ENCODE measurements around the gene AMHR2. TPM values are rescaled to one million over a fixed set of nuclear protein-coding genes. Genes with fewer than 3 reads are reported as not detected.

AMHR2 gene
- total RNA-seq, 1 donor from 2014 or later, result not detected

DNA sequence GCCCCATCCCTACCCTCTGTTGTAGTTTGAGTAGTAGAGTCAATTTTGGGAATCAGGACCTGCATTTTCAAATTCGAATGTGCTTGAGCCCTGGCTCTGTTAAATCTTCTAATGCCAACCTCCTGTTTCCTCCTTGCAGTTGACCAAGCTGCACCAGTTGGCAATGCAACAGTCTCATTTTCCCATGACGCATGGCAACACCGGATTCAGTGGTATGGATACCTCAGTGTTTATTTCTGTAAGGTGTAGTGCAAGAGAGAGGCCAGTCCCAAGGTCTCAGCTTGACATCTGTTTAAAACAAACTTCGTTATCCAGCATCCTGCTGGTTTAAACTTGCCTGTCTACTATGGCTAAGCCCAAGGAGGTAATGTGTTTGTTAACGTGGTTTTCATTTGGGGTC lies 43.4 kb downstream of the AMHR2 start:
- peaks cover 38% of the 10 kb centered on the region for H3K36me3 Mint-ChIP-seq (ENCODE audit: low read depth, unreplicated experiment)
- peak overlapping the region; percentile 62 for H3K27ac Mint-ChIP-seq (ENCODE audit: unreplicated experiment)
- TF ChIP-seq CTCF (IDR thresholded peaks at IDR 0.05; ENCODE audit: insufficient read depth, low read depth, low read length) (no peak), EZH2 (IDR thresholded peaks at IDR 0.05; ENCODE audit: insufficient read depth, low read length) (no peak)
- H3K9me3 ChIP-seq (ENCODE audit: insufficient read depth, low read depth, low read length), result no peaks in the 10 kb centered on the region
- H3K4me1 Mint-ChIP-seq (ENCODE audit: low read depth, unreplicated experiment), result peaks cover 43% of the 10 kb centered on the region
- no peaks in the 10 kb centered on the region for H3K9me3 Mint-ChIP-seq (ENCODE audit: unreplicated experiment)
- peak overlapping the region; percentile 51 for H3K4me3 Mint-ChIP-seq (ENCODE audit: unreplicated experiment)
- no peak overlapping the region for H3K4me2 ChIP-seq (ENCODE audit: low read length)
- no peak overlapping the region for H2AFZ ChIP-seq (ENCODE audit: low read depth, low read length)
- H3K4me1 ChIP-seq (ENCODE audit: insufficient read depth, low read length), result no peaks in the 10 kb centered on the region
- H3K36me3 ChIP-seq (ENCODE audit: insufficient read depth, low read length), result peaks cover 89% of the 10 kb centered on the region
- H3K27ac ChIP-seq (ENCODE audit: low read depth, low read length), result no peak overlapping the region
- peak overlapping the region; percentile 2 for H3K9ac ChIP-seq (ENCODE audit: low read length)
- no peaks in the 10 kb centered on the region for H3K27me3 Mint-ChIP-seq (ENCODE audit: low read depth, unreplicated experiment)
- DNase-seq (ENCODE audit: low read depth) (no peak), FAIRE-seq (no peak)
- H3K4me3 ChIP-seq (ENCODE audit: insufficient read depth, low read depth, low read length), result no peak overlapping the region
- H4K20me1 ChIP-seq (ENCODE audit: insufficient read depth, low read length), result peaks cover 95% of the 10 kb centered on the region
- no peaks in the 10 kb centered on the region for H3K27me3 ChIP-seq (ENCODE audit: insufficient read depth, low read length)
- peaks cover 94% of the 10 kb centered on the region for H3K79me2 ChIP-seq (ENCODE audit: insufficient read depth, low read length)

GRCh38 chr12:53467880-53468279 lies 44.2 kb downstream of the AMHR2 start:
- no peaks in the 10 kb centered on the region for H3K27me3 ChIP-seq (ENCODE audit: insufficient read depth, low read length)
- Mint-ChIP-seq H3K36me3 (ENCODE audit: low read depth, unreplicated experiment) (peaks cover 35% of the 10 kb centered on the region), H3K4me3 (ENCODE audit: unreplicated experiment) (peak overlapping the region; percentile 8), H3K4me1 (ENCODE audit: low read depth, unreplicated experiment) (peaks cover 41% of the 10 kb centered on the region), H3K9me3 (ENCODE audit: unreplicated experiment) (no peaks in the 10 kb centered on the region), H3K27me3 (ENCODE audit: low read depth, unreplicated experiment) (no peaks in the 10 kb centered on the region), H3K27ac (ENCODE audit: unreplicated experiment) (no peak overlapping the region)
- H3K36me3 ChIP-seq (ENCODE audit: insufficient read depth, low read length), result peaks cover 89% of the 10 kb centered on the region
- no peak overlapping the region for H2AFZ ChIP-seq (ENCODE audit: low read depth, low read length)
- H3K9me3 ChIP-seq (ENCODE audit: insufficient read depth, low read depth, low read length), result no peaks in the 10 kb centered on the region
- no peak overlapping the region for H3K27ac ChIP-seq (ENCODE audit: low read depth, low read length)
- H3K4me2 ChIP-seq (ENCODE audit: low read length), result no peak overlapping the region
- FAIRE-seq (no peak), DNase-seq (ENCODE audit: low read depth) (no peak)
- TF ChIP-seq CTCF (IDR thresholded peaks at IDR 0.05; ENCODE audit: insufficient read depth, low read depth, low read length) (no peak), EZH2 (IDR thresholded peaks at IDR 0.05; ENCODE audit: insufficient read depth, low read length) (no peak)
- H4K20me1 ChIP-seq (ENCODE audit: insufficient read depth, low read length), result peaks cover 95% of the 10 kb centered on the region
- no peak overlapping the region for H3K9ac ChIP-seq (ENCODE audit: low read length)
- H3K4me3 ChIP-seq (ENCODE audit: insufficient read depth, low read depth, low read length), result no peak overlapping the region
- peaks cover 3% of the 10 kb centered on the region for H3K4me1 ChIP-seq (ENCODE audit: insufficient read depth, low read length)
- H3K79me2 ChIP-seq (ENCODE audit: insufficient read depth, low read length), result peaks cover 94% of the 10 kb centered on the region

- peaks cover 94% of the 10 kb centered on the region for H3K79me2 ChIP-seq (ENCODE audit: insufficient read depth, low read length)
- H3K27ac Mint-ChIP-seq (ENCODE audit: unreplicated experiment), result no peak overlapping the region
- H4K20me1 ChIP-seq (ENCODE audit: insufficient read depth, low read length), result peaks cover 95% of the 10 kb centered on the region
- no peak overlapping the region for H3K9ac ChIP-seq (ENCODE audit: low read length)
- FAIRE-seq (no peak), DNase-seq (ENCODE audit: low read depth) (no peak)
- no peaks in the 10 kb centered on the region for H3K27me3 ChIP-seq (ENCODE audit: insufficient read depth, low read length)
- H3K36me3 ChIP-seq (ENCODE audit: insufficient read depth, low read length), result peaks cover 88% of the 10 kb centered on the region
- TF ChIP-seq EZH2 (IDR thresholded peaks at IDR 0.05; ENCODE audit: insufficient read depth, low read length) (no peak), CTCF (IDR thresholded peaks at IDR 0.05; ENCODE audit: insufficient read depth, low read depth, low read length) (no peak)
- H3K4me3 Mint-ChIP-seq (ENCODE audit: unreplicated experiment), result peak overlapping the region; percentile 2
- no peaks in the 10 kb centered on the region for H3K27me3 Mint-ChIP-seq (ENCODE audit: low read depth, unreplicated experiment)
- H3K4me2 ChIP-seq (ENCODE audit: low read length), result no peak overlapping the region
- no peak overlapping the region for H2AFZ ChIP-seq (ENCODE audit: low read depth, low read length)
- H3K4me1 Mint-ChIP-seq (ENCODE audit: low read depth, unreplicated experiment), result peaks cover 41% of the 10 kb centered on the region
- H3K9me3 ChIP-seq (ENCODE audit: insufficient read depth, low read depth, low read length), result no peaks in the 10 kb centered on the region
- no peak overlapping the region for H3K27ac ChIP-seq (ENCODE audit: low read depth, low read length)
- no peaks in the 10 kb centered on the region for H3K9me3 Mint-ChIP-seq (ENCODE audit: unreplicated experiment)
- no peak overlapping the region for H3K4me3 ChIP-seq (ENCODE audit: insufficient read depth, low read depth, low read length)
- H3K36me3 Mint-ChIP-seq (ENCODE audit: low read depth, unreplicated experiment), result peaks cover 35% of the 10 kb centered on the region
- H3K4me1 ChIP-seq (ENCODE audit: insufficient read depth, low read length), result peaks cover 3% of the 10 kb centered on the region
Measured at GRCh38 chr12:53468282-53468681, 44.6 kb downstream of the AMHR2 start.
